ENCODE measurements around the gene IFNA7. TPM values are rescaled to one million over a fixed set of nuclear protein-coding genes. Genes with fewer than 3 reads are reported as not detected.
"Not testable (repeated sequence)": the region's sequence is repeated elsewhere in the genome, so short reads cannot be mapped to it uniquely, and the experiment has no call there.

The IFNA7 gene
- total RNA-seq, 2 donors from 2014 or later, result not detected

GRCh38 chr9:21182810-21183736 is 18.9 kb downstream of the IFNA7 start:
- not testable (repeated sequence) for H3K27ac ChIP-seq (ENCODE audit: low read depth, low read length); H3K9ac ChIP-seq (ENCODE audit: extremely low read depth, low read length, poor library complexity, severe bottlenecking); H3K4me1 Mint-ChIP-seq; H3K27me3 ChIP-seq (ENCODE audit: control insufficient read depth, insufficient read depth, low read length, poor library complexity, severe bottlenecking); H3K9me3 ChIP-seq (ENCODE audit: control insufficient read depth, low read length); H3K36me3 ChIP-seq (ENCODE audit: control insufficient read depth, insufficient read depth, low read length); H3K4me3 Mint-ChIP-seq; H3K36me3 Mint-ChIP-seq (ENCODE audit: low read depth); H3K9me3 Mint-ChIP-seq; H3K4me3 ChIP-seq (ENCODE audit: low read length); H3K4me1 ChIP-seq (ENCODE audit: control insufficient read depth, insufficient read depth, low read length); H3K27ac Mint-ChIP-seq
- 53% methylated on average over 3 of the region's 4 CpGs; no CpG with 5 or more reads in 1 of the 2 experiments for WGBS, 2 experiments (ENCODE audit: insufficient coverage in 1 of 2, insufficient read length in 1 of 2)
- H3K27me3 Mint-ChIP-seq (ENCODE audit: insufficient read depth), result peaks cover 10% of the 10 kb centered on the region
- peak; percentile 82 for TF ChIP-seq CTCF (conservative IDR thresholded peaks at IDR 0.05)
- peak; percentile 65 for DNase-seq

GRCh38 chr9:21174671-21175070 is 27.3 kb downstream of the IFNA7 start:
- Histone ChIP-seq H3K4me1 (ENCODE audit: control insufficient read depth, insufficient read depth, low read length) (no peaks in the 10 kb centered on the region), H3K9me3 (ENCODE audit: control insufficient read depth, low read length) (no peaks in the 10 kb centered on the region), H3K4me3 (ENCODE audit: low read length) (no peak overlapping the region), H3K27ac (ENCODE audit: low read depth, low read length) (no peak overlapping the region), H3K27me3 (ENCODE audit: control insufficient read depth, insufficient read depth, low read length, poor library complexity, severe bottlenecking) (peaks cover 8% of the 10 kb centered on the region), H3K36me3 (ENCODE audit: control insufficient read depth, insufficient read depth, low read length) (no peaks in the 10 kb centered on the region), H3K9ac (ENCODE audit: extremely low read depth, low read length, poor library complexity, severe bottlenecking) (no peak overlapping the region)
- DNase-seq, result no peak
- WGBS, 2 experiments (ENCODE audit: insufficient coverage in 1 of 2, insufficient read length in 1 of 2), result 93% methylated on average over 2 of the region's 2 CpGs; no CpG with 5 or more reads in 1 of the 2 experiments
- Mint-ChIP-seq H3K27ac (no peak overlapping the region), H3K27me3 (ENCODE audit: insufficient read depth) (peaks cover 26% of the 10 kb centered on the region), H3K4me3 (no peak overlapping the region), H3K36me3 (ENCODE audit: low read depth) (no peaks in the 10 kb centered on the region), H3K4me1 (no peaks in the 10 kb centered on the region), H3K9me3 (no peaks in the 10 kb centered on the region)
- TF ChIP-seq CTCF (conservative IDR thresholded peaks at IDR 0.05), result no peak

- Histone ChIP-seq H3K27me3 (ENCODE audit: control insufficient read depth, insufficient read depth, low read length, poor library complexity, severe bottlenecking) (peaks cover 8% of the 10 kb centered on the region), H3K36me3 (ENCODE audit: control insufficient read depth, insufficient read depth, low read length) (no peaks in the 10 kb centered on the region), H3K4me3 (ENCODE audit: low read length) (no peak overlapping the region), H3K27ac (ENCODE audit: low read depth, low read length) (no peak overlapping the region), H3K9me3 (ENCODE audit: control insufficient read depth, low read length) (no peaks in the 10 kb centered on the region), H3K4me1 (ENCODE audit: control insufficient read depth, insufficient read depth, low read length) (no peaks in the 10 kb centered on the region), H3K9ac (ENCODE audit: extremely low read depth, low read length, poor library complexity, severe bottlenecking) (no peak overlapping the region)
- Mint-ChIP-seq H3K36me3 (ENCODE audit: low read depth) (no peaks in the 10 kb centered on the region), H3K27ac (no peak overlapping the region), H3K4me3 (no peak overlapping the region), H3K27me3 (ENCODE audit: insufficient read depth) (peaks cover 21% of the 10 kb centered on the region), H3K9me3 (no peaks in the 10 kb centered on the region), H3K4me1 (no peaks in the 10 kb centered on the region)
- TF ChIP-seq CTCF (conservative IDR thresholded peaks at IDR 0.05), result no peak
- no peak for DNase-seq
- WGBS, 2 experiments (ENCODE audit: insufficient coverage in 1 of 2, insufficient read length in 1 of 2), result 90 to 100% methylated on average over 2 to 3 of the region's 3 CpGs
These were observed 29.8 kb downstream of the IFNA7 start for GRCh38 chr9:21172156-21172555.
